NK-92 treated with Interleukin-12 subunit alpha and Interleukin-12 subunit beta, amount 100 ng/mL, for 24 hours (cell line): ENCODE data around the gene ENDOU.
A peak's percentile ranks its signal among the peaks of the same experiment; 100 is the strongest.

ENCODE experiments used
- DNase-seq: peaks from one replicate; lab custom pipeline; 2025; lab: John Stamatoyannopoulos, UW

ENDOU gene

DNA sequence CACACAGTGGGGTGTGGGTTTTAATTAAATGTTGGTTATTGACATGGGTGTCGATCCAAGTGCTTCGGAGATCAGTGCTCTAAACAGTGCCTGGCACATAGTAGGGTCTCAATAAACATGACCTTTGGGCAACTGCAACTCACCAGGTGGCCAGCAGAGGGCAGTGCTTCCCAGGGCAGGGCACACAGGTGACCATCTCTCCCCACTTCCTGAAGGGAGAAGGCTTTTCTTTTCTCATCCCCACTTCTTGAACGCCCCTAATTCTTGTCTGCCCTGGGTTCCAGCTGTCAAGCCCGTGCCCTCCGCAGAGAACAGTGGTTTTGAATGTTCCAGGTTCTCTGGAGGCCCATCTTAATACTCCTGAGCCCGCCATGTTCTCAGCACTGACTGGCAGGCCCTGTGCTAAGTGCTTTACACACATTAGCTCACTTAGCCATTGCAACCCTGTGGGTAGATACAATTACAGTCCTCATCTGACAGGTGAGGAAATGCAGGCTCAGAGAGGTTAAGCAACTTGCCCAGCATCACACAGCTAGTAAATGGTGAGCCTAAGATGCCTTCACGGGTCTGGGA, 17.0 kb upstream of the ENDOU start:
- peak; percentile 49 for DNase-seq

DNA sequence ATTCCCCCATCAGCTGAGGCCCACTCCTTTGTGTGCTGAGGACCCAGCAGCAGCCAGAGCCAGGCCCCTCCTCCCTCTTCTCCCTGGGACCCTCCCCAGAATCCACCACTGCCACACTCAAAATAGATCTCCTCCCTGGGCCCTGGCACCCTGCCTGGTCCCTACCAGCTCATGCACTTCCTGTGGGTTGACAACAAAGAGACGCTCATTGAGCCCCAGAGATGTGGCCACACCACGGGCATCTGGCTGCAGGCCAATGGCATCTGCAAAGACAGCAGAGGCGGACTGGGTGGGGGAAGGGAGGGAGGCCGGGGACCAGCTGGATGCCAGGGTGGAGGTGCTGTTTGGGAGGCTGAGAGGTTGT, 16.0 kb upstream of the ENDOU start:
- no peak for DNase-seq

DNA sequence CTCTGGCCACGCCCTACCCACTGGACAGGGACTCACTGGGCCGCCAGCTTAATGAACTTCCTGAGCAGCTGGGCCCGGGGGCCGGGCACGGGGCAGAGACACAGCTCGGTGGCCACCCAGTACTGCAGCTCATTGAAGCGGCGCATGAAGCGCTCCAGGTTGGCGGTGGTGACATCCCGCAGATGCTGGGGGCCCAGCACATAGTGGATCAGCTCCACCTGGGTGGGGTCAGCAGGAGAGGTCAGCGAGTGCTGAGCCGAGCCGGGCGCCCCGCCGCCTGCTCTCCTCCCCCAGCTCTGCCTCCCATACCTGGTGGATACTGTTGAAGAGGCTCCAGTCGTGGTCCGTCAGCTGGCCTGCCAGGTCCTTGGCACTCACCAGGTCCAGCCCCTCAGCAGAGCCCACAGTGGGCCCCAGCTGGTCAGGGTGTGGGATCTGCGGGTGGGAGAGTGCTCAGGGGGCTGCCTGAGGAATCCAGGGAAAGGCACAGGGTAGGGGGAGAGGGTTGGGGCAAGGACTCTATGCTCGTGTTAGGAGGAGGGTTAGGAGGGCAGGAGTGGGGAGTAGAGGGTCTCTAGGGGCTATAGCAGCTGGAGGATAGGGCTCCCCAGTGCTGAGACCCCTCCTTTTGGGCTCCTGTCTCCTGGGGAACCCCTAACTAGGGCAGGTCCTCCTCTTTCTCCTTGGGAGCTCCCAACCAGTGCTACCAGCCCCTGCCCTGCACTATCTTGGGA, 15.5 kb upstream of the ENDOU start:
- no peak for DNase-seq

GRCh38 chr12:47739979-47740378, 14.7 kb upstream of the ENDOU start:
- no peak for DNase-seq

DNA sequence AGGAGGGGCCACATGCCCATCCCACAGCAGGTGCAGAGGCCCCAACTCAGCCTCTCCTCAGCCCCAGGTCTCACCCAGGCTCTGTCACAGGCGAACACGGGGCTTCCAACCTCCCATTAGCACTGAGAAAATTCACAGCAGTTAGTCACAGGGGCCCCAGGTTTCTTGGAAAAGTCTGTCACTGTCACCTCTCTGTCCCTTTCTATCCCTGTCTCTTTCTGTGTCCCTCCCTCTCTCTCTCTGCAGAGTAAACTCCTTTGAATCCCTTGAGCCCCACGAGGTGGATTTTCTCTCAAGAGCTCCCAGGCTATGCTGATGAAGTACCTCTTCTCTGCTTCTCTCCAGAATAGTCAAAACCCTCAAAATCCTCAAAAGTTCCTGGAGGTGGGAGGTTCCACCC, 14.0 kb upstream of the ENDOU start:
- no peak for DNase-seq

DNA sequence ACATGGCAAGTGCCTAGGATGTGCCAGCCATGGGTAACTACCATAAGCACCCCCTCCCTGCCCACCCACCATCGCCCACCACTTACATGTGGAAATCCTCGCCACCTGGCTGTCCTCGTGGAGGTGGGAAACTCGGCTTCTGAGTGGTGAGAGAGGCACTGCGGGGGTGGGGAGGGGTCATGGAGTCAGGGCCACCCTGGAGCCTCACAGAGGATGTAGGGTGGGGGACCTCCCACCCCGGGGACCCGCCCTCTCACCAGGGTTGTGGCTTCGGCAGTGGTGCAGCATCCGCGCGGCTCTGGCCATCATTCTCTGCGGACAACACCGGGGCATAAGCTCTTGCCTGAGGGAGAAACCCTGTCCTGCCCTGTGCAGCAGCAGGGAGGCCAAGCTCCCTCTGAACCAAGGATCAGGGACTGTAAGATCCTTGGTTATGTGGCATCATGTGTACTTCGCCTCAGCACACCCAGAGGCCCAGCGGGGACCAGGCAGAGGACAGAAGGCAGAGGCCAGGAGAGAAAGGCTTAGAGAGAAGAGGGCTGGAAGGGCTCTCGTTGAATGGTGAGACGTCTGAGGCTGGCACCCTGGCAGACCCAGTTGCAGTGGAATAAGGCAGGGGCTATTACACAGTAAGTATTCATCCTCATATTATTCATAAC, 12.8 kb upstream of the ENDOU start:
- DNase-seq = no peak

GRCh38 chr12:47736877-47737676, 11.8 kb upstream of the ENDOU start:
- DNase-seq = no peak

- no peak for DNase-seq
Measured at GRCh38 chr12:47736216-47736615, 10.9 kb upstream of the ENDOU start.

- DNase-seq = no peak
Measured at GRCh38 chr12:47735649-47736048, 10.4 kb upstream of the ENDOU start.

GRCh38 chr12:47734725-47735480, 9.6 kb upstream of the ENDOU start:
- DNase-seq = no peak

DNA sequence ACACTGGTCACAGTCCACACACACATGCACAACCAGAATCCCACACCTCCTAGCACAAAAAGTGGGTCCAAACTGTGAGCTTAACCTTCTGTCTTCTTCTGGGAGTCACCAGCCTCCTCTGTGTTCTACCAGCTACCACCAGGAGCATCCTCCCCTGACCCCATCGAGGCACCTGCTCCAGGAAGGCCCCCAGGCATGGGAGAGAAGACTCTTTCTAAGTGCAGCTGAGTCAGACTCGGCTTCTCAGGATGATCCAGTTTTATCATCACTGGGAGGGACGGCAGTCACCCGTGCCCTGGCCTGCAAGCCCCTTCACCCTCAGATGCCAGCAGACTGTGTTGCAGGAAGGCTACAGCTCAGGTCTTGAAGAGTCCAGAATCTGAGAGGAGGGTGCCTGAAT, 7.9 kb upstream of the ENDOU start:
- no peak for DNase-seq

GRCh38 chr12:47732504-47732903, 7.2 kb upstream of the ENDOU start:
- DNase-seq = no peak

DNA sequence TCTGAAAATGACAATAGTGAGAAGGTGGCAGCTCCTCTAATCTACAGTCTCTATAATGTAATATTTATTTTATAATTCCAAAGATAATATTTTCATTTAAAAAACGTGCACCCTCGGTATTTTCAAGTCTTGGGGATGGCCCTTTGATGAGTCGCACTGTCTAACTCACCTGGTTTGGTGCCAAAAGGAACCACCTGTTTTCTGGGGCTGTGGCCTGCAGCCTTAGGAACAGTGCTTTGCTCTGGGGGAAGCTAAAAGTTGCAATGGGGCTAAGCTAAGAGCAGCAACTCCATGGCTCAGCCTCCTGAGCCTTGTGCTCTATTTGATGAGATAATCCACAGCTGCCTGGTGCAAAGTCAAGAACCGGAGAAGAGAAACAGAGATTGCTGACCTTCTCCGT, 6.4 kb upstream of the ENDOU start:
- DNase-seq = no peak

DNA sequence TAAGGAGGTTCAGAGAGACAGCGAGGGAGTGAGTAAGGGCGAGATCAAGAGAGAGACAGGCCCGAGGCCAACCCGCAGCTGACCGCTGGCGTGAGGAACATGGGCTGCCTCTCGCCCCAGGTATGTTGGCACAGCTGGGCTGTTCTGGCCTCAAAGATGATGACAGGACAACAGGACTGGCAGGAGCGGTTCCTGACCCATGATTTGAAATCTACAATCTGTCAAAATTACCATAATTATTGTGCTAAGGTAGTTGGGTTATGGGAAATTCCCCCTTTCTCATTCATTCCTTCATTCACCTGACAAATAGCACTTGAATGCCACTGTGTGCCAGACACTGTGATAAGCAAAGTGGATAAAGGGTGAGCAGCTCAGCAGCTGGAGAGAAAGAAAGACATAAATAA, 5.1 kb upstream of the ENDOU start:
- DNase-seq = no peak

DNA sequence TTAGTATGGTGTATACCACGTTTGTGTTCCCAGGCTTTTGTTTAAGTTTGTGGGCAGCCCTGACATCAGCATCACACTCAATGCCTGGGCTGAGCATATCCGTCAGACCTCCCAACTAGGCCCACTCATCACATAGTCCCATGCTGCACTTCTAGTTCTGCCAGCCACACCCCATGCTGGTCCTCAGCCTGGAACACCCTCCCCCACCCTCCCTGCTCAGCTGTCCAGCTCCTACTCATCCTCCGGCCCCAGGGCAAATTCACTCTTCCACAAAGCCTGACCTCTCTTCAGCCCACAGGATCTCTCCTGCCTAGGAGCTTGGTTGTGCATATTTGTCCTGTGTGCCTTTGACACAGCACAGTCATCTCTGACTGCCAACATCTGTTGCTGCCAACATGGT, 3.9 kb upstream of the ENDOU start:
- no peak for DNase-seq

- no peak for DNase-seq
Measured at GRCh38 chr12:47725893-47726292, 603 bp upstream of the ENDOU start.

- DNase-seq = no peak
Measured at GRCh38 chr12:47722941-47723631, 2.2 kb downstream of the ENDOU start.

DNA sequence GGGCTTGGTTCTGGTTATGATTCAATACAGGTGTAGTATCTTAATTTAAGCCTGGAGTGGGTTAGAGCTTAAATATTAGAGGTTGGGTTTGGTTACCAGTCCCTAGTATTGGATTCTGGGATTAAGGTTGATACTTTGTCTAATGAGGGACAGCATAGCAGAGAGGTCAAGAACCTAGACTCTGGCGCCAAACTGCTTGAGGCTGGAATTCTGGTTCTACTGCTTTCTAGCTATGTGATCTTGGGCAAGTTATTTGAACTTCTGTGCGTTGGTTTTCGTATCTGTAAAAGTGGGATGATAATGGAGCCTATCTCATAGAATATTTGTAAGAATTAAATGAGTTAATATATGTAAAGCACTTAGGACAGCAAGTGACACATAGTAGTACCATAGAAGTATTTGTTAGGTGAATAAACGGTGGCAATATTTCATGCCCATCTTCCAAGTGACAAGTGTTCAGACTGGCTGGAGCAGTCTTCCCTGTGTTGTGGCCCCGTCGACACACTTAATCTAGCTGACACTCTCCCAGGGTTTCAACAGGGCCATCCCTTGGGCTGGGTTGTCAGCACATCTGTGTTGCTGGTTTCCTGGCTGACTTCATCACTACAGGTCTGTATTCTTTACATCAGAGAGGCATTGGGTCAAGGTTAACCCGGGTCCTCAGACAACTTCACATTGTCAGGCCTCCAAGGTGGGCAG, 3.0 kb downstream of the ENDOU start:
- no peak for DNase-seq

- no peak for DNase-seq
Measured at GRCh38 chr12:47721431-47721973, 3.8 kb downstream of the ENDOU start.

- DNase-seq = no peak
Measured at GRCh38 chr12:47718531-47718930, 6.8 kb downstream of the ENDOU start.
